ENCODE measurements around the gene MUC5AC. TPM values are rescaled to one million over a fixed set of nuclear protein-coding genes. Genes with fewer than 3 reads are reported as not detected.
A peak's percentile ranks its signal among the peaks of the same experiment; 100 is the strongest.

Gene MUC5AC
- total RNA-seq, 1 donor from 2014 or later, result not detected

- DNase-seq, result no peak
Observed at GRCh38 chr11:1226226-1226985, 68.7 kb downstream of the MUC5AC start.

- peak; percentile 35 for DNase-seq
Observed at GRCh38 chr11:1226986-1227550, 69.3 kb downstream of the MUC5AC start.

- no peak for DNase-seq
Observed at GRCh38 chr11:1227551-1228100, 69.9 kb downstream of the MUC5AC start.

- no peak for DNase-seq
Observed at GRCh38 chr11:1228101-1228821, 70.5 kb downstream of the MUC5AC start.

GRCh38 chr11:1228921-1229451 lies 71.2 kb downstream of the MUC5AC start:
- no peak for DNase-seq

- no peak for DNase-seq
Observed at GRCh38 chr11:1229471-1230120, 71.8 kb downstream of the MUC5AC start.

GRCh38 chr11:1230121-1230455 lies 72.3 kb downstream of the MUC5AC start:
- no peak for DNase-seq

GRCh38 chr11:1230456-1231395 lies 73.0 kb downstream of the MUC5AC start:
- no peak for DNase-seq

GRCh38 chr11:1231396-1232020 lies 73.8 kb downstream of the MUC5AC start:
- DNase-seq, result no peak

- no peak for DNase-seq
Observed at GRCh38 chr11:1232021-1232882, 74.5 kb downstream of the MUC5AC start.

- no peak for DNase-seq
Observed at GRCh38 chr11:1232883-1233321, 75.1 kb downstream of the MUC5AC start.

GRCh38 chr11:1233351-1234053 lies 75.7 kb downstream of the MUC5AC start:
- no peak for DNase-seq

- DNase-seq, result no peak
Observed at GRCh38 chr11:1234054-1234720, 76.4 kb downstream of the MUC5AC start.

- DNase-seq, result no peak
Observed at GRCh38 chr11:1234771-1235305, 77.1 kb downstream of the MUC5AC start.

- DNase-seq, result no peak
Observed at GRCh38 chr11:1235306-1235900, 77.7 kb downstream of the MUC5AC start.

GRCh38 chr11:1235901-1236315 lies 78.2 kb downstream of the MUC5AC start:
- DNase-seq, result no peak

GRCh38 chr11:1236316-1237127 lies 78.8 kb downstream of the MUC5AC start:
- DNase-seq, result no peak
